Measurements from ENCODE around the gene STXBP6.

DNA sequence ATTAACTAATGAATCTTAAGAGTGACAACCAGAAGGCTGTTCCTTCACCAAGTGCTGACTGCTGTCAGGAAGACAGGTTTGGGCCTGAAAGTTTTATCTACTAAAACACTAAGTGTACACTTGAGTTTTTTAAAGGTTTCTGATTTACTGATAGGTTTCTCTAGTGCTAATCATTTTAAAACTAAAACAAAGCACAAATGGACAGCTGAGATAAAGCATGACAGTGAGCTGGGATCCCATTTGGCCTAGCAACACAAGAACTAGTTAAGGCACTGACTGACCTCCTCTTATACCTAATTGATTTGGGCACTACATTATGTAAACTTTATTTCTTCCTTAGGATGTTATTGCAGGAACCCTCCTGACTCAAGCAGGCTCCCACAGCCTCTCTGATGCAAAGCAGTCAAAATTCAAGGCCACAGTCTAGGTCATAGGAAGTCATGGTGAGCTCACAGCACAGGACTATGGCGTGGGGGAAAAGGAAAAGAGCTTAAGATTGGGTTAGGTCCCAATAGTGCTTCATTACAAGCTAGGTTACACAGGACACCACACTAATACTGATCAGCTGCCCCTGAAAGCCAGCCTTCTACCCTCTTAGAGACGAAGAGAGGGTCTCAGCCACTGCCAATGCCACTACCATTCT is 3.5 kb downstream of the STXBP6 start:
- TF ChIP-seq, protein P1, sequence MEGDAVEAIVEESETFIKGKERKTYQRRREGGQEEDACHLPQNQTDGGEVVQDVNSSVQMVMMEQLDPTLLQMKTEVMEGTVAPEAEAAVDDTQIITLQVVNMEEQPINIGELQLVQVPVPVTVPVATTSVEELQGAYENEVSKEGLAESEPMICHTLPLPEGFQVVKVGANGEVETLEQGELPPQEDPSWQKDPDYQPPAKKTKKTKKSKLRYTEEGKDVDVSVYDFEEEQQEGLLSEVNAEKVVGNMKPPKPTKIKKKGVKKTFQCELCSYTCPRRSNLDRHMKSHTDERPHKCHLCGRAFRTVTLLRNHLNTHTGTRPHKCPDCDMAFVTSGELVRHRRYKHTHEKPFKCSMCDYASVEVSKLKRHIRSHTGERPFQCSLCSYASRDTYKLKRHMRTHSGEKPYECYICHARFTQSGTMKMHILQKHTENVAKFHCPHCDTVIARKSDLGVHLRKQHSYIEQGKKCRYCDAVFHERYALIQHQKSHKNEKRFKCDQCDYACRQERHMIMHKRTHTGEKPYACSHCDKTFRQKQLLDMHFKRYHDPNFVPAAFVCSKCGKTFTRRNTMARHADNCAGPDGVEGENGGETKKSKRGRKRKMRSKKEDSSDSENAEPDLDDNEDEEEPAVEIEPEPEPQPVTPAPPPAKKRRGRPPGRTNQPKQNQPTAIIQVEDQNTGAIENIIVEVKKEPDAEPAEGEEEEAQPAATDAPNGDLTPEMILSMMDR (IDR thresholded peaks at IDR 0.05 in 4 of 5, conservative IDR thresholded peaks at IDR 0.05 in 1 of 5): no peak
- no peak for TF ChIP-seq POLR2A (IDR thresholded peaks at IDR 0.05)
